Measurements from ENCODE around the gene EEF1AKMT4. TPM values are rescaled to one million over a fixed set of nuclear protein-coding genes. Genes with fewer than 3 reads are reported as not detected.

Gene EEF1AKMT4
- total and polyA plus RNA-seq, 2 of the 4 experiments (the other 2 are of a cell fraction), result 2.9 to 3.6 TPM

DNA sequence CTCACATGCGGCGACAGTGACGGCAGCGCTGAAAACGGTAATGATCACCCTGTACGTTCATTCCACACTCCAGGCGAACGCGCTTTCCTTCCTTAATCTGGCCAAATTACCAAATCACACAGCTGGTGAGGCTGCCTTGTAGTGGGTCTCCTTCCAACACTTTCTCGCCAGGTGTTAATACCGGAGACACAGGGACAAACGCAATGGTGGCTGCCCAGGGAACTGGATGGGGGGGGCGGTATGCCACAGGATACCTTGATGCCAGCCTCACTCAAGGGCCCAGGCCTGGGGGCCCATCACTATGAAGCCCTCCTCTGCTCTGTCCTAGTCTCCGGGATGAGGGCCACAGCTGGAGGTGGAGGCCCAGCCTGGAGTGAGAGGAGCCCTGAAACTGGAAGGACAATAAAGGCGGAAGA is 13.3 kb downstream of the EEF1AKMT4 start:
- Histone ChIP-seq H3K27me3 (ENCODE audit: control insufficient read depth, insufficient read depth, low read length) (peaks cover 39% of the 10 kb centered on the region), H2BK5ac (ENCODE audit: low read depth, low read length, poor library complexity, severe bottlenecking) (no peak overlapping the region), H2AK5ac (ENCODE audit: low read depth, low read length) (no peak overlapping the region), H2BK20ac (ENCODE audit: low read depth, low read length) (no peak overlapping the region), H2AFZ (replicated peaks; ENCODE audit: low read length, poor library complexity) (no peak overlapping the region), H2BK120ac (ENCODE audit: low read depth, low read length) (no peak overlapping the region), H4K20me1 (ENCODE audit: insufficient read depth, low read length) (peaks cover 8% of the 10 kb centered on the region; the same call in 1 of the 2 replicates), H3K79me1 (ENCODE audit: low read depth in 1 of 2, low read length in 2 of 2) (no peaks in the 10 kb centered on the region), H3K4me3 (ENCODE audit: insufficient read depth, low read depth, low read length) (no peak overlapping the region), H3K27ac (ENCODE audit: insufficient read depth, low read length) (no peak overlapping the region), H2BK15ac (ENCODE audit: low read depth, low read length) (no peak overlapping the region), H4K91ac (ENCODE audit: insufficient read depth, low read depth, low read length) (no peak overlapping the region), H3K56ac (ENCODE audit: extremely low read depth, insufficient read depth, low read length) (no peak overlapping the region), H3K18ac (ENCODE audit: low read depth, low read length) (no peak overlapping the region), H3K14ac (replicated peaks; ENCODE audit: low read depth, low read length) (no peak overlapping the region), H3K4me1 (ENCODE audit: control insufficient read depth, insufficient read depth, low read length) (peaks cover 2% of the 10 kb centered on the region; the same call in 1 of the 2 replicates), H3K36me3 (ENCODE audit: control insufficient read depth, insufficient read depth, low read length) (0 out of 2 replicates have a peak, but pooled peaks cover 2% of the 10 kb centered on the region), H3K4me2 (ENCODE audit: low read depth, low read length) (peak overlapping the region; percentile 14; the same call in 1 of the 2 replicates), H4K5ac (ENCODE audit: low read depth, low read length) (no peak overlapping the region), H3K9me1 (ENCODE audit: insufficient read depth, low read length) (no peaks in the 10 kb centered on the region), H3K9ac (ENCODE audit: low read depth, low read length) (no peak overlapping the region), H3K9me3 (ENCODE audit: control insufficient read depth, insufficient read depth, low read length) (no peaks in the 10 kb centered on the region), H2AK9ac (replicated peaks; ENCODE audit: low read depth, low read length, poor library complexity) (no peak overlapping the region), H3K23ac (ENCODE audit: low read depth, low read length) (no peak overlapping the region; the same call in 1 of the 2 replicates), H3K4ac (ENCODE audit: low read depth, low read length) (no peak overlapping the region), H4K8ac (ENCODE audit: low read depth in 2 of 2, low read length in 2 of 2) (no peak overlapping the region)
- ChIA-PET POLR2A (ENCODE audit: unreplicated experiment) (interaction anchor here (0.7 kb wide), 1 partner anchor 12 kb away, joined by 16 read pairs; no protein-coding TSS in a partner anchor), CTCF (no interaction called here)
- WGBS, 2 experiments (ENCODE audit: extremely low coverage in 2 of 2, insufficient read length in 1 of 2), result no CpG with 5 or more reads among the region's 15 CpGs
- BruUV-seq (replicated peaks), result no TSS peak
- dilution Hi-C loops (cut with HindIII; ENCODE audit: low sequenced_read_pairs, unreplicated experiment) (no loop called here), in situ Hi-C loops (cut with MboI; ENCODE audit: low sequenced_read_pairs) (loop anchor here (25.0 kb wide), 1 partner anchor 800 kb away; no protein-coding TSS in a partner anchor), intact Hi-C loops (cut with micrococcal nuclease) (no loop called here)
- DNase-seq, result peak; percentile 2
- ATAC-seq (ENCODE audit: low read depth), result no peak
- no peak for TF ChIP-seq MAZ (IDR thresholded peaks at IDR 0.05; ENCODE audit: borderline replicate concordance, low read depth, low read length)
- no peak for TF ChIP-seq FOS (IDR thresholded peaks at IDR 0.05; ENCODE audit: low read depth, low read length)
- no peak for TF ChIP-seq RCOR1 (IDR thresholded peaks at IDR 0.05; ENCODE audit: insufficient replicate concordance, low read length)
- TF ChIP-seq, protein P1, sequence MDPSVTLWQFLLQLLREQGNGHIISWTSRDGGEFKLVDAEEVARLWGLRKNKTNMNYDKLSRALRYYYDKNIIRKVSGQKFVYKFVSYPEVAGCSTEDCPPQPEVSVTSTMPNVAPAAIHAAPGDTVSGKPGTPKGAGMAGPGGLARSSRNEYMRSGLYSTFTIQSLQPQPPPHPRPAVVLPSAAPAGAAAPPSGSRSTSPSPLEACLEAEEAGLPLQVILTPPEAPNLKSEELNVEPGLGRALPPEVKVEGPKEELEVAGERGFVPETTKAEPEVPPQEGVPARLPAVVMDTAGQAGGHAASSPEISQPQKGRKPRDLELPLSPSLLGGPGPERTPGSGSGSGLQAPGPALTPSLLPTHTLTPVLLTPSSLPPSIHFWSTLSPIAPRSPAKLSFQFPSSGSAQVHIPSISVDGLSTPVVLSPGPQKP (IDR thresholded peaks at IDR 0.05; ENCODE audit: borderline replicate concordance, low read depth, low read length), result no peak
- no peak for TF ChIP-seq RFX5 (IDR thresholded peaks at IDR 0.05; ENCODE audit: low read depth, low read length)
- no peak for TF ChIP-seq RAD21 (IDR thresholded peaks at IDR 0.05; ENCODE audit: low read length)
- TF ChIP-seq, protein P2, sequence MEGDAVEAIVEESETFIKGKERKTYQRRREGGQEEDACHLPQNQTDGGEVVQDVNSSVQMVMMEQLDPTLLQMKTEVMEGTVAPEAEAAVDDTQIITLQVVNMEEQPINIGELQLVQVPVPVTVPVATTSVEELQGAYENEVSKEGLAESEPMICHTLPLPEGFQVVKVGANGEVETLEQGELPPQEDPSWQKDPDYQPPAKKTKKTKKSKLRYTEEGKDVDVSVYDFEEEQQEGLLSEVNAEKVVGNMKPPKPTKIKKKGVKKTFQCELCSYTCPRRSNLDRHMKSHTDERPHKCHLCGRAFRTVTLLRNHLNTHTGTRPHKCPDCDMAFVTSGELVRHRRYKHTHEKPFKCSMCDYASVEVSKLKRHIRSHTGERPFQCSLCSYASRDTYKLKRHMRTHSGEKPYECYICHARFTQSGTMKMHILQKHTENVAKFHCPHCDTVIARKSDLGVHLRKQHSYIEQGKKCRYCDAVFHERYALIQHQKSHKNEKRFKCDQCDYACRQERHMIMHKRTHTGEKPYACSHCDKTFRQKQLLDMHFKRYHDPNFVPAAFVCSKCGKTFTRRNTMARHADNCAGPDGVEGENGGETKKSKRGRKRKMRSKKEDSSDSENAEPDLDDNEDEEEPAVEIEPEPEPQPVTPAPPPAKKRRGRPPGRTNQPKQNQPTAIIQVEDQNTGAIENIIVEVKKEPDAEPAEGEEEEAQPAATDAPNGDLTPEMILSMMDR (conservative IDR thresholded peaks at IDR 0.05; ENCODE audit: low read depth, low read length), result no peak
- TF ChIP-seq MAFK (IDR thresholded peaks at IDR 0.05; ENCODE audit: low read depth, low read length), result no peak
- TF ChIP-seq NFE2L2 (IDR thresholded peaks at IDR 0.05; ENCODE audit: low read depth, low read length), result no peak
- no peak for TF ChIP-seq CEBPB (IDR thresholded peaks at IDR 0.05; ENCODE audit: low read depth, low read length)
- TF ChIP-seq MXI1 (IDR thresholded peaks at IDR 0.05; ENCODE audit: borderline replicate concordance, low read depth, low read length), result no peak
- no peak for TF ChIP-seq POLR2A (IDR thresholded peaks at IDR 0.05; ENCODE audit: low read depth, low read length)
- TF ChIP-seq, protein P3, sequence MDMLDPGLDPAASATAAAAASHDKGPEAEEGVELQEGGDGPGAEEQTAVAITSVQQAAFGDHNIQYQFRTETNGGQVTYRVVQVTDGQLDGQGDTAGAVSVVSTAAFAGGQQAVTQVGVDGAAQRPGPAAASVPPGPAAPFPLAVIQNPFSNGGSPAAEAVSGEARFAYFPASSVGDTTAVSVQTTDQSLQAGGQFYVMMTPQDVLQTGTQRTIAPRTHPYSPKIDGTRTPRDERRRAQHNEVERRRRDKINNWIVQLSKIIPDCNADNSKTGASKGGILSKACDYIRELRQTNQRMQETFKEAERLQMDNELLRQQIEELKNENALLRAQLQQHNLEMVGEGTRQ (IDR thresholded peaks at IDR 0.05; ENCODE audit: low read depth, low read length), result no peak
- TF ChIP-seq BHLHE40 (IDR thresholded peaks at IDR 0.05; ENCODE audit: low read depth, low read length), result no peak
- TF ChIP-seq CHD1 (IDR thresholded peaks at IDR 0.05; ENCODE audit: low read depth, low read length), result no peak
- TF ChIP-seq SMC3 (IDR thresholded peaks at IDR 0.05; ENCODE audit: low read depth, low read length), result no peak

All from IMR-90 (cell line).